NCI-H2107 treated with DMSO at 0.1 percent for 48 hours (cell line): ENCODE measurements around the gene MEDAG.
"Not testable (repeated sequence)": the region's sequence is repeated elsewhere in the genome, so short reads cannot be mapped to it uniquely, and the experiment has no call there.

Experiments used
- DNase-seq: peaks from one replicate; lab custom pipeline; 2025; ENCODE audit not compliant: unreplicated experiment; lab: John Stamatoyannopoulos, UW

MEDAG gene

DNA sequence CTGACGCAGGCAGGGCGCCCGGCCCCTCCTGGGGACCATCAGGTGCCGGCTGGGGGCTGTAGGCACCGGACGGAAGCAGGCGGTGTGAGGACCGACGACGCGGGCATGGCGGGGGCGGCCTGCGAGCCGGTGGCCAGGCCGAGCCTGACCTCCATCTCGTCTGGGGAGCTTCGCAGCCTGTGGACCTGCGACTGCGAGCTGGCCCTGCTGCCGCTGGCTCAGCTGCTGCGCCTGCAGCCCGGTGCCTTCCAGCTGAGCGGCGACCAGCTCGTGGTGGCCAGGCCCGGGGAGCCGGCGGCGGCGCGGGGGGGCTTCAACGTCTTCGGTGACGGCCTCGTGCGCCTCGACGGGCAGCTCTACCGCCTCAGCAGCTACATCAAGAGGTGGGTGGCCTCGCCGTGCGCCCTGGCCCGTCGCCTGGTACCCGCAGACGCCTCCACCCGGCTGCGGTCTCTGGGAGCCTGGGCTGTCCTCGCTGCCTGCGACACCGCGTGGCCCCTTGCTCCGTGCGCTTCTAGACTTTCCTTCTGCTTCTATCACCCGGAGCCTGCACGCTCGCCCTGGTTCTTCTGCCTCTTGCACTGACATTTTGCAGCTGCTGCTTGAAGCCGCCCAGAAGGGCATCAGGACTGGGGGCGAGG, 460 bp downstream of the MEDAG start:
- DNase-seq = no peak

- no peak for DNase-seq
Observed at GRCh38 chr13:30907121-30907861, 1.2 kb downstream of the MEDAG start.

GRCh38 chr13:30908416-30908980, 2.4 kb downstream of the MEDAG start:
- DNase-seq = no peak

DNA sequence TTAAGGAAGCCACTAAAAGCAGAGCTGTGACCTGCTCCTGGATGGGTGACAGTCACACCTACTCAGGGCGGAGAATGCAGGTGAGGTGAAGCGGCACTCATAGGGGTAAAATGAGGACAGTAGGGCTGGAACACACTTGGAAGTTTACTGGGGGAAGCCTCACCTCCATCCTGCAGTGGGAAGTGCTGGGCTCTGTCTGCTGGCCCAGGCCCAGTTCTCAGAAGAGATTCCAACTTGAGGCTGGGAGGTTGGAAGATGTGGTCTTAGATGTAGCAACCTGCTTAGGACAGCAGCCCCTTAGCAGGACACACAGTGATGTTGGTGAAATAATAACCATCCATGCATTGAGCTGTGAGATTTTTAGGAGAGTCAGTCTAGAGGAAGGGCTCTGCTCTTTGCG, 4.6 kb downstream of the MEDAG start:
- DNase-seq = no peak

DNA sequence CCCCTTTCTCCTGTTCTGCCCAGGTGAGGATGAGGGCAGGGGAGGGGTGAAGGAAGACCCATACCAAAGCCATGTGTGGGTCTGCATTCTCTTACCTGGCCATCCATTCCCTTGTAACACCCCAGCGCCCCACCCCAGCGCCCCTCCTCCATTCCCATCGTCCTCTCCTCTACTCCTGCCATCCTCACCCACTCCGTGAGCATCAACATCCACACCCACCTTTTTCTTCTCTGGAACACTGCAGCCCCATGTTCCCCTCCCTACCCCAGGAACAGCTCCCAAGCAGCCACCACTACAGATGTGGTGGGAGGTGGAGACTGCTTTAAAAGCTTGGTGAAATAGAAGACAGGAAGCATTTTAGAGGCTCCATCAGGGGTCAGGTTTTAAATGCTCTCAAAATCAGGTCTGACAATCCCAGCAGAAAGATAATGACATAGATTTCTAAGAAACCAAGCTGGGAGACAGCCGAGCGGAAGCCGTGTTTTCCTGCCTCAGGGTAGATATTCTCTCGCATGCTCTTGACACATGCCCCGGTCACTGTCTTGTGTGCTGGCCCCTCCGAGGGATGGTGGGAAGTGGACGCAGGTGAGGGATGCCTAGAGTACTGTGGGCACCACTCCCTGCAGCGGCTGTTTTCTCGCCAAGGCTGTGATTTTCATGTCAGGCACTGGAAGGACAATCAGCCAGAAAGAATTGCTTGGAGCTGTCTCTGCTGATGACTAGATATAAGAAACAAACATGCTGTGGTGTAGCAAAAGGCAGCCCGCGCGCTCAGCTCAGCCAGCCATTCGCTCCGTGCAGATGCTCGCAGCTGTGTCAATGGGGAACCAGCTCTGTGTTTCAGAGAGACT, 9.8 kb downstream of the MEDAG start:
- DNase-seq = no peak

GRCh38 chr13:30916991-30917390, 10.9 kb downstream of the MEDAG start:
- DNase-seq = no peak

GRCh38 chr13:30918662-30919405, 12.8 kb downstream of the MEDAG start:
- no peak for DNase-seq

GRCh38 chr13:30920162-30920909, 14.3 kb downstream of the MEDAG start:
- no peak for DNase-seq

DNA sequence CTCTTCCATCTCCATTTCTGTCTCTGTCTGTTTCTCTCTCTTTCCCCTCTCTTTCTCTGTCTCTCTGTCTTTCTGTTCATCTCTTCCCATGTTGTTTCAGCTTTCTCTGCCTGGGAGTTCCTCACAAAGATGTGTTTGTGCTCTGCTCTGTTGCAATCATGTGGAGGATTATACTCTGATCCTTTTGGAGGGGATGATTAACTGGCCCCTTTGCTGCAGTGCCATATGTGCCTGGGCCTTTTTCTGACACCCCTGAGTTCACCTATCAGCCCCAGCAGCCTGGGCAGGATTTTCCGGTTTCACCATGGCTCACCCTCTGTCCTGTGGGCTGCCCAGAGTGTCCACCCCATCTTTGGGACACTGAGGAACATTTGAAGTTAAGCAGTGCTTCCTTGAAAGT, 17.3 kb downstream of the MEDAG start:
- no peak for DNase-seq

GRCh38 chr13:30924721-30925120, 18.6 kb downstream of the MEDAG start:
- DNase-seq = no peak

DNA sequence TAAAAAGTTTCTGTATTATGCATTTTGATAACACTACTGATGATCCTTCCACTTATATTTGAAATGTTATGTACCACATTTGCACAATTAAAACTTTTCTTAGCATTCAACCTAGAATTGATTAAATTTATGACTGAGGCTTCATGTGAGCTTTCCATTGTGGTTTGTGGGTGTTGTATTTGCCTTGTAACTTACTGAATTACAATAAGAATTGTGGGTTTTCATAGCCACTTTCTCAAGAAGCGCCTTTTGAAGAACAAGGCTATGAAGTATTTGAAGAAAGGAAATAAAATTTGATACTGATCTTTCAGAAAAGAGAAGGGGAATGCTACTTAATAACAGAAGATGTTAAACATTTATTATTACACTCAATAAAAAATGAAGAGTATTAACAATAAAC, 19.4 kb downstream of the MEDAG start:
- DNase-seq = no peak

- no peak for DNase-seq
Observed at GRCh38 chr13:30926781-30927180, 20.7 kb downstream of the MEDAG start.

DNA sequence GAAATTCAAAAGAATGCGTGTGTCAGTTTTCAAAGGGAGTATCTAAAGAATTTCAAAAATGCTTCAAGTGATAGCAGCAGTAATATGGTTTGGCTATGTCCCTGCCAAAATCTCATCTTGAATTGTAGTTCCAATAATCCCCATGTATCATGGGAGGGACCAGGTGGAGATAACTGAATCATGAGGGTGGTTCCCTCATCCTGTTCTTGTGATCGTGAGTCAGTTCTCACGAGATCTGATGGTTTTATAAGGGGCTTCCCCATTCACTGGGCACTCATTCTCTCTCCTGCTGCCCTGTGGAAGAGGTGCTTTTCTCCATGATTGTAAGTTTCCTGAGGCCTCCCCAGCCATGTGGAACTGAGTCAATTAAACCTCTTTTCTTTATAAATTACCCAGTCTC, 21.1 kb downstream of the MEDAG start:
- DNase-seq = not testable (repeated sequence)

DNA sequence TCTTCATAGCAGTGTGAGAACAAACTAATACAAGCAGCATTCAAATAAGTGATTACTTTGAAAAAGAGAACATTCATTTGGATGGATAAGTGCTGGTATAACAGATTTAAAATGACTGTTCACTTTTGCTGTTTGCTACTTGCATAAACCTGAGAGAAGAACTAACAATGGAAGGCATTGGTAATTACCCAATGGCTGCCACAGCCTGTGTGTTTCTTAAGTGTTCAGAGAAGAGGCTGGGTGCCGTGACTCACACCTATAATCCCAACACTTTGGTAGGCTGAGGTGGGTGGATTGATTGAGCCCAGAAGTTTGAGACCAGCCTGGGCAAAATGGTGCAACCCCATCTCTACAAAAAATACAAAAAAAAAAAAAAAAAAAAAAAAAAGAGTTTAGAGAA, 21.5 kb downstream of the MEDAG start:
- DNase-seq = no peak

GRCh38 chr13:30928978-30929377, 22.9 kb downstream of the MEDAG start:
- DNase-seq = no peak

DNA sequence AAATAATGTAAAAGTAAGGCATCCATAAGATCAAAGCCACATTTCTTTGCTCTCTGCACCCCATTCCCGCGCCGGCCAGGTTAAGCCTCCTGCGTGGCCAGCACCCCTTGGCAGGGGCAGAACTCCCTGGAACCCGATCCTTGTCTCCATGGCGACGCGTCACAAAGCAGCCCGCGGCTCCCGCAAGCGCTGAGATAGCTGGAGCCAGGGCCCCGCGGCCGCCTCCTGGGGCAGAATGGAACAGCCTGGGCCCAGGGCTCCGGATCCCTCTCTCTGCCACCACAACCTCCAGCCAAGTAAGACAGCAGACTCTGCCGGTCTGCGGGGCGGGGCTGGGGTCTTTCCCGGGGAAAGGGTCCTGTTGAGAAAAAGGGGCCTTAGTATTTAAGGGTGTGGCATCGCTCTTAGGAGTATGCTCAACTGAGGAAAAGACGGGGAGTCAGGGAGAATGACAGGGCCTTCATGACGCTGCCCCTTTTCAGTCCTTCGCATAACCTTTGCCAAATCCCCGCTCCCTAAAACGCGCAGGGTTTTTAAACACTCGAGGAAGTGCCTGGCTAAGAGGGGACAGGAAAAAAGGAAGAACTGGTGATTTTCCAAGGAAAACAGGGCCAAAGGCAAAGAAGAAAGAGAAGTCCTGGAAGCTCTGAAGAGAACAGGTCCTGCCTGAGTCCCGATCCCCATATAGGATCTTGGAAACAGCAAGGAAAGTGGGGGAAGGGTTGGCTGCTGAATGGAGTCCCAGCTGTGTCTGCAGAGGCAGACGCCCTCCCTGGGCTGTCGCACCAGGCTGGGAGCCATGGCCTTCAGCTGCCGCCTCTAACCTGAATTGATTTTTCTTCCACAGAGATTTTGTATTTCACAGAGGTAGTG, 26.6 kb downstream of the MEDAG start, which contains the start of gene TEX26:
TSS of gene TEX26 (plus strand) at position 176 of the 873 bp plus-strand sequence. CDS start at position 236, 60 bp downstream.
- DNase-seq = no peak

DNA sequence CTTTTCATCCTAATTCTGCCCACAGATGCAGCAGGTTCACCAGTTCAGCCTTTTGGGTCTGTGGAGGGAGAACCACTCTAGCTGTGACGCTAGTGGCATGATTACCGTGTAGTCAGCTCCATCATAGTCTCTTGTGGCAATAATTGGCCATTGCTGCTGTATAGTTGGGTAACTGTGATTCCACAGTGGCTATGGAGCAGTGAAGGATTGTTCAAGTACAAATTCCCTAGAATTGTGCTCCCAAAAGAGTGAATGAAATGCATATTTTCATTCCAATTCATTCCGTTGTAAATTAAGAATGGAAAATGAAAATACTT, 27.2 kb downstream of the MEDAG start:
- no peak for DNase-seq

DNA sequence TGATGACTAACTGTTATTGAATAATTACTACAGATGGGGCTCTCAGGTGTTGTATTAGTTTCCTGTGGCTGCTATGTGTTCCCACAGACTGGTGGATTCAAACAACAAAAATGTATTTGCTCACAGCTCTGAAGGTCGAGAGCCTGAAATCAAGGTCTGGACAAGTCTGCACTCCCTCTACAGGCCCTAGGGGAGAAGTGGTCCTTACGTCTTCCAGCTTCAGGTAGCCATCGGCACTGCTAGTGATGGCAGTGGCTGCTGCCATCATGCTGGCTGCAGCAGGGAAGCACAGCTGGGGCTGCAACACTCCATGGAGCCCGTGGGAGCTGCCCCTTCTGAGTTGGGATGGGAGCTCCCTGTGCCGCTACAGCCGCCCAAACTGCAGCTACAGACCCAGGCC, 28.3 kb downstream of the MEDAG start:
- DNase-seq = no peak

GRCh38 chr13:30934803-30935202, 28.7 kb downstream of the MEDAG start:
- no peak for DNase-seq
